Transverse colon (tissue), 4 donors: Measurements from ENCODE around the gene ANAPC7.

Experiments used
- EP300 ChIP-seq: sonication (generic); formaldehyde crosslinking; IDR thresholded peaks from one replicate; pipeline ENCODE4 v1.6.1; 2017; ENCODE audit warnings: antibody characterized with exemption, low read depth
- POLR2A ChIP-seq: fragments of 450-650 bp; IDR thresholded peaks from one replicate; pipeline ENCODE4 v1.6.1; 2016; ENCODE audit warnings: antibody characterized with exemption, mild to moderate bottlenecking, moderate library complexity
- POLR2AphosphoS5 ChIP-seq, 3 donors: sonication (generic); formaldehyde crosslinking; IDR thresholded peaks; one replicate each; pipeline ENCODE4 v1.6.1; 2016; ENCODE audit warnings: antibody characterized with exemption in 3 of 3
- TF ChIP-seq, protein P1 (sequence below), 5 experiments: fragments of 200-600 bp in 3 of 5; fragments of 450-650 bp in 2 of 5; sonication (generic) in 3 of 5; IDR thresholded peaks; 1 replicate in 2 of 5; 2 replicates in 3 of 5; pipeline ENCODE4 v1.5.1; 2016 to 2017; ENCODE audit warnings: antibody characterized with exemption in 5 of 5, inconsistent platforms in 3 of 5, mild to moderate bottlenecking in 2 of 5, moderate library complexity in 1 of 5

DNA sequence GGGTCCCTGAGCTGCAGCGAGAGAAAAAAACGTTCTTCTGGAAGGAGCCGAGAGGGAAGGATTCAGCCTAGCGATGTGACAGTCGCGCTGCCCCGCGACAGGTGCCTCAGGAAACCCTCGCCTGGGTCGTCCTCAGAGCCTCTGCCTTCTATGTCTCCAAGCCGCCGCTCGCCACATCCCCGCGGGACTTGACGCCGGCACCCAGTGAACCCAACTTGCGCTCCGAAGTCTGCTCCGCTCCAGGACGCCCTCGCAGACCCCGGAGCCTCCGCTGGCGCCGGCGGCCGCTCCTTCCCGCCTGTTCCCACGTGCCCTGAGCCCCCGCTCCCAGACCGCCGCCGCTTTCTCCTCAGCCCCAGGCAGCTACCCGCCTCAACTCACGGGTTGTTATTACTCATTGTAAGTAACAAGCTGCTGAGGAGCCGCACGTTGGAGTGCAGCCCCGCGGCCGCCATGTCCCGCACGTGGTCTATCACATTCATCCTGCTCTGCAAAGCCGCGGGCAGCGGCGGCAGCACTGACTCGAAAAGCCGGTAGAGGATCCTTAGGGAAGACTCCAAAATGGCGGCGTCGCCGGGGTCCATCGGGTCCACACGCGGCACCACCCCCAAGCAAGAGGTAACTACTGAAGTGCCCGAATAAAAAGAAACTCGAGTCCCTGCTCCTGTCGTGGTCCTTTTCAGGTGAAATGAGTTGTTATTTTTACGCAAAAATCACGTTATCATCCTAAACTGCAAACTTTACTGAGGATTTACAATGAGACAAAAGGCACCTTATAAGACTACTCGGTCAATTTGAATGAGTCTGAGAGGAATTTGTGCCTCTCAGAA, at the start of gene ANAPC7:
- TF ChIP-seq, protein P1, sequence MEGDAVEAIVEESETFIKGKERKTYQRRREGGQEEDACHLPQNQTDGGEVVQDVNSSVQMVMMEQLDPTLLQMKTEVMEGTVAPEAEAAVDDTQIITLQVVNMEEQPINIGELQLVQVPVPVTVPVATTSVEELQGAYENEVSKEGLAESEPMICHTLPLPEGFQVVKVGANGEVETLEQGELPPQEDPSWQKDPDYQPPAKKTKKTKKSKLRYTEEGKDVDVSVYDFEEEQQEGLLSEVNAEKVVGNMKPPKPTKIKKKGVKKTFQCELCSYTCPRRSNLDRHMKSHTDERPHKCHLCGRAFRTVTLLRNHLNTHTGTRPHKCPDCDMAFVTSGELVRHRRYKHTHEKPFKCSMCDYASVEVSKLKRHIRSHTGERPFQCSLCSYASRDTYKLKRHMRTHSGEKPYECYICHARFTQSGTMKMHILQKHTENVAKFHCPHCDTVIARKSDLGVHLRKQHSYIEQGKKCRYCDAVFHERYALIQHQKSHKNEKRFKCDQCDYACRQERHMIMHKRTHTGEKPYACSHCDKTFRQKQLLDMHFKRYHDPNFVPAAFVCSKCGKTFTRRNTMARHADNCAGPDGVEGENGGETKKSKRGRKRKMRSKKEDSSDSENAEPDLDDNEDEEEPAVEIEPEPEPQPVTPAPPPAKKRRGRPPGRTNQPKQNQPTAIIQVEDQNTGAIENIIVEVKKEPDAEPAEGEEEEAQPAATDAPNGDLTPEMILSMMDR (IDR thresholded peaks at IDR 0.05), result peak in 2 of 5 experiments; percentile 2 to 43
- TF ChIP-seq EP300 (no peak), POLR2A (peak; percentile 46), POLR2AphosphoS5 (IDR thresholded peaks at IDR 0.05) (peak; percentile 51 to 86 (median 84))
